LNCAP (cell line): Measurements from ENCODE around the gene PRR12.
A peak's percentile ranks its signal among the peaks of the same experiment; 100 is the strongest.

Experiments
- TF ChIP-seq, protein P1 (sequence below): fragments of 450-650 bp; IDR thresholded peaks from 2 replicates; pipeline ENCODE4 v1.5.1; 2017; ENCODE audit warnings: mild to moderate bottlenecking

PRR12 gene

DNA sequence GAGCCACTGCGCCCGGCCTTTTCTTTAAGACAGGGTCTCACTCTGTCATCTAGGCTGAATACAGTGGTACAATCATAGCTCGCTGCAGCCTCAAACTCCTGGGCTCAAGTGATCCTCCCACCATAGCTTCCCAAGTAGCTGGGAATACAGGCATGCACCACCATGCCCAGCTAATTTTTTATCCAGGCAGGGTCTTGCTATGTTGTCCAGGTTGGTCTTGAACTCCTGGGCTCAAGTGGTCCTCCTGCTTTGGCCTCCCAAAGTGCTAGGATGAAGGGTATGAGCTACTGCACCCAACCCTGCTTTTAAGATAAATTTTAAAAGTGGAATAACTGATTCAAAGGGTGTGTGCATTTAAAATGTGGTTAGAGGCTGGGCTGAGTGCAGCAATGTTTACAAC is 24.7 kb upstream of the PRR12 start:
- TF ChIP-seq, protein P1, sequence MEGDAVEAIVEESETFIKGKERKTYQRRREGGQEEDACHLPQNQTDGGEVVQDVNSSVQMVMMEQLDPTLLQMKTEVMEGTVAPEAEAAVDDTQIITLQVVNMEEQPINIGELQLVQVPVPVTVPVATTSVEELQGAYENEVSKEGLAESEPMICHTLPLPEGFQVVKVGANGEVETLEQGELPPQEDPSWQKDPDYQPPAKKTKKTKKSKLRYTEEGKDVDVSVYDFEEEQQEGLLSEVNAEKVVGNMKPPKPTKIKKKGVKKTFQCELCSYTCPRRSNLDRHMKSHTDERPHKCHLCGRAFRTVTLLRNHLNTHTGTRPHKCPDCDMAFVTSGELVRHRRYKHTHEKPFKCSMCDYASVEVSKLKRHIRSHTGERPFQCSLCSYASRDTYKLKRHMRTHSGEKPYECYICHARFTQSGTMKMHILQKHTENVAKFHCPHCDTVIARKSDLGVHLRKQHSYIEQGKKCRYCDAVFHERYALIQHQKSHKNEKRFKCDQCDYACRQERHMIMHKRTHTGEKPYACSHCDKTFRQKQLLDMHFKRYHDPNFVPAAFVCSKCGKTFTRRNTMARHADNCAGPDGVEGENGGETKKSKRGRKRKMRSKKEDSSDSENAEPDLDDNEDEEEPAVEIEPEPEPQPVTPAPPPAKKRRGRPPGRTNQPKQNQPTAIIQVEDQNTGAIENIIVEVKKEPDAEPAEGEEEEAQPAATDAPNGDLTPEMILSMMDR = no peak

DNA sequence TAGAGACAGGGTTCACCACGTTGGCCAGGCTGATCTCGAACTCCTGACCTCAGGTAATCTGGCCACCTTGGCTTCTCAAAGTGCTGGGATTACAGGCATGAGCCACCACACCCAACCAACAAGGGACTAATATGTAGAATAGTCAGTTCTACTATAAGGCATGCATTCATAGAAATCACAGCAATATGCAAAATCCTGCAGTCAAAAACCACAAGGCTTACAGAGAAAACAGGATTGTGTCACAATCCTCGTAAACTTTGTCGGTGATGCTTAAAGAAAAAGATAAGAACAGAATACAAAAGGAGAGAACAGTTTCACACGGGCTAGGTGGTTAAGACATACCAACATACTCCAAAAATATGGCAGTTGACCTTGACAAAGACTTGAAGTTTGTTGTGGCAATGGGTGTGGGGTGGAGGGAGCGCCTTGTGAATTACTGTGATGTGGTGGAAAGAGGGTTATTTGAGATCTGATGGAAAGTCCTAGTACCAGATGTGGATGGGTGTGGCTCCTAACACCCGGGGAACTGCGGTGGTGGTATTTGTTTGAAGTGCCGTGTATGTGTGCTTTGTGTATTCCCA is 23.0 kb upstream of the PRR12 start:
- TF ChIP-seq, protein P1 = no peak

GRCh38 chr19:49570138-49570856 is 20.7 kb upstream of the PRR12 start:
- TF ChIP-seq, protein P1 = peak; percentile 98

DNA sequence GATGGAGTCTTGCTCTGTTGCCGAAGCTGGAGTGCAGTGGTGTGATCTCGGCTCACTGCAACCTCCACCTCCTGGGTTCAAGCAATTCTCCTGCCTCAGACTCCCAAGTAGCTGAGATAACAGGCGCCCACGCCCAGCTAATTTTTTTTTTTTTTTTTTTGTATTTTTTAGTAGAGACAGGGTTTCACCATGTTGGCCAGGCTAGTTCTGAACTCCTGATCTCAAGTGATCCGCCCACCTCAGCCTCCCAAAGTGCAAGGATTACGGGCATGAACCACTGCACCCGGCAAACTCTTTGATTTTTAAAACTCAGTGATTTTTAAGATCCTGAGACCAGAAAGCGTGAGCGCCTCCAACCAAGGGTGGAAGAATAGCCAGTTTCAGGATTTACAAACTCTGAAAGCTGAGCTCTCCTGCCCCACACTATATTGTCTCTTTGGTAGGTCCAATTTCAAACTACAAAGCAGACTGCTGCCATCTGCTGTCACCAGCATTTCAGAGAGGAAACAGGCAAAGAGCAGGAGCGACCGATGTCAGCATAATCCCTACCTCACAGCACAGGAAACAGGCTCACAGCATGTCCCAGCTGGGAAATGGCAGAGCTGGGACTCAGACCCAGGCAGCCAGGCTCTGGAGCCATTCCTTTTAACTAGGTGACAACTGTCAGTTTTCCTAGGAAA is 19.8 kb upstream of the PRR12 start:
- TF ChIP-seq, protein P1 = peak; percentile 31; the same call in 1 of the 2 replicates

DNA sequence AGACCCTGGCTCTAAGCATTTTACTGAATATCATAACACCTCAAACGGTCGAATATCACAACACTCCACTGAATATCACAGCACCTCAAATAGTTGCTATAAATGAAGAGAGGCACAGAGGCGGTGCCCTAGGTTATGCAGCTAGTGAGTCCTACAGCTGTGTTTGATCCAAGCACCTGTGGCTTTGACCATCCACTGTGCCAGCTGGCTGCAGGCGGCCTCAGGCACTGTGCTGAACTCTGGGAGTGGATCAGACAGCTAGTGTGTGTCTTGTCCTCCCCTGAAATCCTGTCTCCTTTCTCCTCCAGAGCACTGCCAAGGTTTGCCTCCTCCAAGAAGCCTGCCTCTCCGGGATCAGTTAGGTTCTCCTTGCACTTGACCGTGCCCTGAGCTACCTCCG is 18.0 kb upstream of the PRR12 start:
- TF ChIP-seq, protein P1 = no peak

DNA sequence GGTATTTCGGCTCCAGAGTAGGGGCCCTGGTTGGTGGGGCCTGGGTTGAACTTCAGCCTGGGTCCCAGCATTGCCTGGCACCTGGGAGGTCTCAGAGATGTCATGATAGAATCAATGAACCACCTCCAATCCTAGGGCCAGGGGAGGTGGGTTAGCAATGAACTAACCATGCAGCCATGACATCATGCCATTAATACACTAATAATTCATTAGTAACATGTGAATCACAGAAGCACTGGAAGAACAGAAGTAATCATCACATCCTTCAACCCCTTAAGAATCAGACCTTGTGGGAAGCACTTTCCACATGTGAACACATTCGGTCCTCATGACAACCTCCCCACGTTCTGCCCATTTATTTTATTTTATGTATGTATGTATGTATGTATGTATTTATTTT is 17.6 kb upstream of the PRR12 start:
- TF ChIP-seq, protein P1 = no peak

DNA sequence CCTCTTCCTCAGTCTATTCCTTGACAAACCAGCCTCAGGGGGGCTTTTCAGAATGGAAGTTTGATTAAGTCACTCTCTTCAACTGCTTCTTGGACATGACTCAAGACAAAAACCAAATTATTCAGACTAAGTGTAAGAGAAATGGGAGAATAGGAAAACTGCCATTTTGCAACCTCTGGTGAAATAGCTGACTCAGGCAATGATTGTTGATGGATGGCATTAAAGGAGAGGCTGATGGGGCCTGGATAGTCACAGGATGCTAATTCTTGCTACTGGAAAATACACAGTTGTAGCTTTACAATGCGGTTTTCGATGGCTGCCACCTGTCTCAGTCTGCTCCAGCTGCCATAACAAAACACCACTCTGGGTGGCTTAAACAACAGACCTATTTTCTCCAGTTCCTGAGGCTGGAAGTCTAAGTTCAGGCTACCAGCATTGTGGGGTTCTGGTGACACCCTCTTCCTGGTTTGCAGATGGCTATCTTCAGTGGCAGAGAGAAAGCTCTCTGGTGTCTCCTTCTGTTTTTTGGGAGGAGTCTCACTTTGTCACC is 16.7 kb upstream of the PRR12 start:
- TF ChIP-seq, protein P1 = no peak
